BJ (cell line): Measurements from ENCODE around the gene FSTL5. TPM values are rescaled to one million over a fixed set of nuclear protein-coding genes. Genes with fewer than 3 reads are reported as not detected.

ENCODE experiments used
- CTCF ChIA-PET: fragments of 350-600 bp; formaldehyde crosslinking; extraction: SDS; loops from one replicate; lab custom pipeline; 2021; ENCODE audit warnings: antibody characterized with exemption, inconsistent platforms; lab: Yijun Ruan, JAX
- POLR2A ChIA-PET: fragments of 300-600 bp; sonication (Branson Sonifier 250); formaldehyde crosslinking; extraction: SDS; loops from one replicate; lab custom pipeline; 2021; ENCODE audit warnings: antibody characterized with exemption; lab: Charles Lee
- DNase-seq: peaks from one replicate; pipeline ENCODE4 v3.0.0-alpha.2; 2011; ENCODE audit warnings: low read depth
- H3K27me3 ChIP-seq: 2 replicates; pipeline ENCODE4 v1.6.0; 2011; ENCODE audit warnings: low read length; ENCODE audit not compliant: control insufficient read depth, insufficient read depth
- H3K36me3 ChIP-seq: 2 replicates; pipeline ENCODE4 v1.5.1; 2011; ENCODE audit warnings: low read length; ENCODE audit not compliant: control insufficient read depth, insufficient read depth
- H3K4me3 ChIP-seq: 2 replicates; pipeline ENCODE4 v1.5.1; 2011; ENCODE audit warnings: low read depth, mild to moderate bottlenecking, control low read depth, low read length
- polyA plus RNA-seq: library from polyadenylated mRNA; depleted of rRNA; stranded (reverse); fragments of >200 nt; gene quantifications from 2 replicates; pipeline ENCODE4 v1.2.3, GENCODE V29; 2011
- TF ChIP-seq, protein P1 (sequence below): IDR thresholded peaks from 2 replicates; pipeline ENCODE4 v1.5.1; 2011; ENCODE audit warnings: low read depth, mild to moderate bottlenecking, control low read depth, inconsistent platforms, low read length, moderate library complexity; ENCODE audit not compliant: insufficient read depth

Gene FSTL5
- polyA plus RNA-seq, 1 experiment = not detected

DNA sequence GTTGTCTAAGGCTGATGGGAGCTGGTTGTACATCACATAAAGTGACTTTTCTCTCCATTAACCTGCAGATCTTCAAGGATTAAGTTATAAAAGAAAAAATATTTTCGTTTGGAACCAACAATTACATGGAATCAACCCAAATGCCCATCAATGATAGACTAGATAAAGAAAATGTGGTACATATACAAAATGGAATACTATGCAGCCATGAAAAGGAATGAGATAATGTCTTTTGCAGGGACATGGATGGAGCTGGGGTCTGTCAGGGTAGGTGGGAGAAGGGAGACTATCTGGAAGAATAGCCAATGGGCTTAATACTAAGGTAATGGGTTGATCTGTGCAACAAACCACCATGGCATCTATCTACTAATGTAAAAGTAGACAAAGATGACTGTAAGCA lies 313.2 kb downstream of the FSTL5 start:
- CTCF ChIA-PET = no interaction called here
- no peaks in the 10 kb centered on the region for H3K27me3 ChIP-seq
- H3K36me3 ChIP-seq = no peaks in the 10 kb centered on the region
- no peak for DNase-seq
- TF ChIP-seq, protein P1, sequence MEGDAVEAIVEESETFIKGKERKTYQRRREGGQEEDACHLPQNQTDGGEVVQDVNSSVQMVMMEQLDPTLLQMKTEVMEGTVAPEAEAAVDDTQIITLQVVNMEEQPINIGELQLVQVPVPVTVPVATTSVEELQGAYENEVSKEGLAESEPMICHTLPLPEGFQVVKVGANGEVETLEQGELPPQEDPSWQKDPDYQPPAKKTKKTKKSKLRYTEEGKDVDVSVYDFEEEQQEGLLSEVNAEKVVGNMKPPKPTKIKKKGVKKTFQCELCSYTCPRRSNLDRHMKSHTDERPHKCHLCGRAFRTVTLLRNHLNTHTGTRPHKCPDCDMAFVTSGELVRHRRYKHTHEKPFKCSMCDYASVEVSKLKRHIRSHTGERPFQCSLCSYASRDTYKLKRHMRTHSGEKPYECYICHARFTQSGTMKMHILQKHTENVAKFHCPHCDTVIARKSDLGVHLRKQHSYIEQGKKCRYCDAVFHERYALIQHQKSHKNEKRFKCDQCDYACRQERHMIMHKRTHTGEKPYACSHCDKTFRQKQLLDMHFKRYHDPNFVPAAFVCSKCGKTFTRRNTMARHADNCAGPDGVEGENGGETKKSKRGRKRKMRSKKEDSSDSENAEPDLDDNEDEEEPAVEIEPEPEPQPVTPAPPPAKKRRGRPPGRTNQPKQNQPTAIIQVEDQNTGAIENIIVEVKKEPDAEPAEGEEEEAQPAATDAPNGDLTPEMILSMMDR = no peak
- no peak overlapping the region for H3K4me3 ChIP-seq
- POLR2A ChIA-PET = no interaction called here

DNA sequence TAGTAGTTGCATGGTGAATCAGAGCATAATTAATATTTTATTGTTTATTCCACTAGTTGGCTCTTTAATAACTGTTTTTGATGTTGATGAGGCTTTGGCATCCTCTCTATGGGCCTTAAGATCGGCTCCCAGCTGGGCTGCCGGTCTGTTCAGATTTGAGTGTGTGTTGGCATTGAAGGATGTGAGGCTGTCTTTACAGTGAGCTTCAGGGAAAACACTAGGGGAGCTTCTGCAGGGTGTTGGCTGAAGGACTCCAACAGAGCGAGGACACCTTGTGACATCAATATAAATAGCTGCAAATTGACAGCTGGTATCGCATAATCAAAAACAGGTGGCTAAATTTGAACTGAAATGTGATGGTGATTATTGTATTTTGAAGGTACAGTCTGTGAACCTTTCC lies 322.0 kb downstream of the FSTL5 start:
- Histone ChIP-seq H3K4me3 (no peak overlapping the region), H3K36me3 (no peaks in the 10 kb centered on the region), H3K27me3 (no peaks in the 10 kb centered on the region)
- DNase-seq = no peak
- POLR2A ChIA-PET = no interaction called here
- TF ChIP-seq, protein P1 = no peak
- CTCF ChIA-PET = no interaction called here

DNA sequence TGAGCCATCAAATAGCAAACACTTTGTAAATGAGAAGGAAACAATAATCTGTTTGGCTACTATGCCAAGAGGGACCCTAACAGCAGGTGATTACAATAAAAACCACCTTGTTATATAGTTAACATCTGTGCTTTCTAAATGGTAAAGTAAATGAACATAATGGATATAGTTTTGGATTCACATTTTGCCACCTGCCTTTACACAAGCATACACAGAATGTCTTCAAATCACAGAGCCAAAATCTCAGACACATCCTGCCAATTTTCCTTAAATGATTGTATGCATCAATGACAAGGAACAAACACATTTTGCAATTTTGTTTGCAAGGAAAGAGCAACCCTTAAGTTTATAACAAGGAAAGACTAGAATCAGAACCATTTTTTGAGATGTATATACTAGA lies 334.2 kb downstream of the FSTL5 start:
- Histone ChIP-seq H3K27me3 (no peaks in the 10 kb centered on the region), H3K4me3 (no peak overlapping the region), H3K36me3 (no peaks in the 10 kb centered on the region)
- ChIA-PET POLR2A (no interaction called here), CTCF (no interaction called here)
- no peak for DNase-seq
- TF ChIP-seq, protein P1 = no peak

DNA sequence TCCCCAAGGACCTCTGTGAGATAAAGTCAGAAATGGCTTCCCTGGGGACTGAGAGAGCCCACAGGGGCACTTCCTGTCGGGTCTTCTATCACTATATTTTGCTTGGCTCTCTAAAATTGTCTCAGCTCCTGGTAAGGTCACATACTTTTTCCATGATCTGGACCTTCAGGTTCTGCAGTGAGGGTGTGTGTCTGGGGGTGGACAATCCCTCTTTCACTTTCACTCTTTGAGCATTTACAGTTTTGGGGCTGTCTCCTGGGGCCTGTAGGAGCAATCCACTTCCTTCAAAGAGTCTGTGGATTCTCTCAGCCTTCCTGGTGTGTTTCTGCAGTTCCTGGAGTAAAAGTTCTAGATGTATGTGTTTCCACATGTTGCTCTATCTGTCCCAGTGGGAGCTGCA lies 335.7 kb downstream of the FSTL5 start:
- Histone ChIP-seq H3K36me3 (no peaks in the 10 kb centered on the region), H3K27me3 (no peaks in the 10 kb centered on the region), H3K4me3 (no peak overlapping the region)
- DNase-seq = no peak
- ChIA-PET POLR2A (no interaction called here), CTCF (no interaction called here)
- TF ChIP-seq, protein P1 = no peak

DNA sequence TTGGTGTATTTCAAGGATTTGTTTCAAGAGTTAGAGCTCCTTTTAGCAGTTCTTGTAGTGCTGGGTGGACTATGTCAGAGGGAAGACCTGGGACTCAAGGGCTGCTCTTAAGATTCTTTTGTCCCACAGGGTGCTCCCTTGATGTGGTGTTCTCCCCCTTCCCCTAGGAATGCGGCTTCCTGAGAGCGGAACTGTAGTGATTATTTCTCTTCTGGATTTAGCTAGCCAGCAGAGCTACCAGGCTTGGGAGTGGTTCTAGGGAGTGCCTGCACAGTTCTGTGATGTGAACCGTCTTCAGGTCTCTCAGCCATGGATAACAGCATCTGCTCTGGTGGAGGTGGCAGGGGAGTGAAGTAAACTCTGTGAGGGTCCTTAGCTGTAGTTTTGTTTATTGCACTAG lies 336.8 kb downstream of the FSTL5 start:
- TF ChIP-seq, protein P1 = no peak
- DNase-seq = no peak
- no peak overlapping the region for H3K4me3 ChIP-seq
- no peaks in the 10 kb centered on the region for H3K36me3 ChIP-seq
- no peaks in the 10 kb centered on the region for H3K27me3 ChIP-seq
- CTCF ChIA-PET = no interaction called here
- POLR2A ChIA-PET = no interaction called here
